ENCODE results near the gene ENPP5. TPM values are rescaled to one million over a fixed set of nuclear protein-coding genes. Genes with fewer than 3 reads are reported as not detected.

The ENPP5 gene
- polyA plus RNA-seq, 2 of the 4 experiments (the other 2 are of a cell fraction): not detected

DNA sequence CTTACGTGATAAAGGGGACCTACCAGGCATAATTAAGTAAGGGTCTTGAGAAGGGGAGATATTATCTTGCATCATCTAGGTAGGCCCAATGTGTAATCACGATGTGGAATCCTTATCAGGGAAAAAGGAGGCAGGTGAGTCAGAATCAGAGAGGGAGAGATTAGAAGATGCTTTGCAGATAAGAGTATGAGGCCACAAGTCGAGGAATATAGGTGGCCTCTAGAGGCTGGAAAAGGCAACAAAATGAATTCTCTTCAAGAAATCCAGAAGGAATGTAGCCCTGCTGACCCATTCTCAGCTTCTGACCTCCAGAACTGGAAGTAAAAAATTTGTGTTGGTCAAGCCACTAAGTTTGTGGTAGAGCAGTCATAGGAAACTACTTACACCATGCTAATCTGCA lies 51.9 kb downstream of the ENPP5 start:
- Histone ChIP-seq H3K4me1 (no peaks in the 10 kb centered on the region), H3K4me3 (no peak overlapping the region), H3K27ac (no peak overlapping the region), H3K9me3 (no peaks in the 10 kb centered on the region), H3K4me2 (no peak overlapping the region)
- ATAC-seq (no peak), DNase-seq (ENCODE audit: low read depth in 1 of 2, low spot score in 1 of 2) (no peak), FAIRE-seq (no peak)
- ChIA-PET CTCF (no interaction called here), POLR2A (no interaction called here)
- no peak for TF ChIP-seq SREBF2 (IDR thresholded peaks at IDR 0.05)
- TF ChIP-seq ZSCAN20 (CRISPR knock-in tag; IDR thresholded peaks at IDR 0.05): no peak
- no peak for TF ChIP-seq BHLHE40 (IDR thresholded peaks at IDR 0.05; ENCODE audit: low read depth, low read length)
- no peak for TF ChIP-seq CEBPB (IDR thresholded peaks at IDR 0.05)
- TF ChIP-seq RARB (CRISPR knock-in tag; IDR thresholded peaks at IDR 0.05): no peak
- no peak for TF ChIP-seq FOXS1 (CRISPR knock-in tag; IDR thresholded peaks at IDR 0.05)
- TF ChIP-seq, protein P1, sequence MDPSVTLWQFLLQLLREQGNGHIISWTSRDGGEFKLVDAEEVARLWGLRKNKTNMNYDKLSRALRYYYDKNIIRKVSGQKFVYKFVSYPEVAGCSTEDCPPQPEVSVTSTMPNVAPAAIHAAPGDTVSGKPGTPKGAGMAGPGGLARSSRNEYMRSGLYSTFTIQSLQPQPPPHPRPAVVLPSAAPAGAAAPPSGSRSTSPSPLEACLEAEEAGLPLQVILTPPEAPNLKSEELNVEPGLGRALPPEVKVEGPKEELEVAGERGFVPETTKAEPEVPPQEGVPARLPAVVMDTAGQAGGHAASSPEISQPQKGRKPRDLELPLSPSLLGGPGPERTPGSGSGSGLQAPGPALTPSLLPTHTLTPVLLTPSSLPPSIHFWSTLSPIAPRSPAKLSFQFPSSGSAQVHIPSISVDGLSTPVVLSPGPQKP (IDR thresholded peaks at IDR 0.05; ENCODE audit: low read depth, low read length): no peak
- no peak for TF ChIP-seq EP300 (IDR thresholded peaks at IDR 0.05)
- TF ChIP-seq, protein P2, sequence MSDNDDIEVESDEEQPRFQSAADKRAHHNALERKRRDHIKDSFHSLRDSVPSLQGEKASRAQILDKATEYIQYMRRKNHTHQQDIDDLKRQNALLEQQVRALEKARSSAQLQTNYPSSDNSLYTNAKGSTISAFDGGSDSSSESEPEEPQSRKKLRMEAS (IDR thresholded peaks at IDR 0.05): no peak
- no peak for TF ChIP-seq HEYL (CRISPR knock-in tag; IDR thresholded peaks at IDR 0.05)
- 11% methylated on average over 3 of the region's 3 CpGs for WGBS (ENCODE audit: missing lambda C conversion rate)

DNA sequence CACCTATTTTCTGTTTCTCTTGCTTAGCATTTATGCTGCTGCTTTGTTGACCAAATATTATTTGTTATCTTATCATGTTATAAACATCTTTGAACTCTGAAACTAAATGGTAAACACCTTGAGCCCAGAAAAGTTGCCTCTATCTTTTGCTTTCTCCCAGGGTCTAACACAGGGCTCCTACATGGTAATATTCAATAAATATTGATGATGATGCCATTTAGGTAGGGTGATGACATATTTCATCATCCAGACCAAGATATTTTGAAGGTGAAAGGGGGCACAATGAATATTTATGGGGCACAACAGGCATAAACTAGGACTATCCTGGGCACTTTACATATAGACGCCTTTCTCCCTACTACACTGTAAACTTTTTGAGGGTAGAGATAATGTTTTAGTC lies 52.6 kb downstream of the ENPP5 start:
- ATAC-seq: no peak

DNA sequence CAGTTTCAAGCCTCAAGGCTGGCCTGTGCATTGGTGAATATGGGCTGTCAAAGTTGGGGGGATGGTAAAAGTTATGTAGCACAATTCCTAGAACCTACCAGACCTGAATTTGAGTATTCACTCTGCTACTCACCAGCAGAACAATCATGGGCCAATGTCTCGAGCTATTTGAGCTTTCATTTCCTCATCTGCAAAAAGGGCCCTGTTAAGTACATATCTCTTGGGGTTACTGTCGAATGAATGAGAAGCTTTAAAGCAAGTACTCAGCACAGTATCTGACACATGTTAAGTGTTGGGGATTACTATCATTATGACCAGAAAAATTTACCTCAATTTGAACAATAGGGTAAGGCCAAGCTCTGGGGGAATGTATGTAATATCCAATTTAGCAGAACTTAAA lies 54.5 kb downstream of the ENPP5 start:
- DNase-seq (ENCODE audit: low read depth in 1 of 2, low spot score in 1 of 2): no peak
- TF ChIP-seq FOSL2 (IDR thresholded peaks at IDR 0.05): no peak
- no peak for TF ChIP-seq FOSL2 (CRISPR knock-in tag; IDR thresholded peaks at IDR 0.05)
- TF ChIP-seq EHMT2 (IDR thresholded peaks at IDR 0.05; ENCODE audit: low read depth): no peak
- no peak for TF ChIP-seq PHF8 (IDR thresholded peaks at IDR 0.05; ENCODE audit: borderline replicate concordance, low read depth)
- TF ChIP-seq CEBPB (IDR thresholded peaks at IDR 0.05): no peak
- TF ChIP-seq, protein P3, sequence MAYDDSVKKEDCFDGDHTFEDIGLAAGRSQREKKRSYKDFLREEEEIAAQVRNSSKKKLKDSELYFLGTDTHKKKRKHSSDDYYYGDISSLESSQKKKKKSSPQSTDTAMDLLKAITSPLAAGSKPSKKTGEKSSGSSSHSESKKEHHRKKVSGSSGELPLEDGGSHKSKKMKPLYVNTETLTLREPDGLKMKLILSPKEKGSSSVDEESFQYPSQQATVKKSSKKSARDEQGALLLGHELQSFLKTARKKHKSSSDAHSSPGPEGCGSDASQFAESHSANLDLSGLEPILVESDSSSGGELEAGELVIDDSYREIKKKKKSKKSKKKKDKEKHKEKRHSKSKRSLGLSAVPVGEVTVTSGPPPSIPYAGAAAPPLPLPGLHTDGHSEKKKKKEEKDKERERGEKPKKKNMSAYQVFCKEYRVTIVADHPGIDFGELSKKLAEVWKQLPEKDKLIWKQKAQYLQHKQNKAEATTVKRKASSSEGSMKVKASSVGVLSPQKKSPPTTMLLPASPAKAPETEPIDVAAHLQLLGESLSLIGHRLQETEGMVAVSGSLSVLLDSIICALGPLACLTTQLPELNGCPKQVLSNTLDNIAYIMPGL (CRISPR knock-in tag; IDR thresholded peaks at IDR 0.05; ENCODE audit: borderline replicate concordance): no peak
- TF ChIP-seq, protein P2 (IDR thresholded peaks at IDR 0.05): no peak
- no peak for TF ChIP-seq ZFP36 (IDR thresholded peaks at IDR 0.05; ENCODE audit: borderline replicate concordance, partially characterized antibody)
- H3K4me3 ChIP-seq: no peak overlapping the region
- no peak overlapping the region for H3K4me2 ChIP-seq
- ChIA-PET POLR2A (no interaction called here), CTCF (interaction anchor here (0.6 kb wide), 1 partner anchor 26 kb away, joined by 5 read pairs; no protein-coding TSS in a partner anchor)
- no peaks in the 10 kb centered on the region for H3K9me3 ChIP-seq
- no peaks in the 10 kb centered on the region for H3K4me1 ChIP-seq
- ATAC-seq: no peak
- WGBS (ENCODE audit: missing lambda C conversion rate): 0% methylated on average over 2 of the region's 2 CpGs
- no peak for FAIRE-seq
- no peak overlapping the region for H3K27ac ChIP-seq

More for the DNA sequence above, 52.6 kb downstream of the ENPP5 start:
- ChIA-PET POLR2A (no interaction called here), CTCF (interaction anchor here (1.0 kb wide), 1 partner anchor 28 kb away, joined by 3 read pairs; no protein-coding TSS in a partner anchor)
- FAIRE-seq (no peak), DNase-seq (ENCODE audit: low read depth in 1 of 2, low spot score in 1 of 2) (no peak)
- Histone ChIP-seq H3K4me3 (no peak overlapping the region), H3K4me2 (no peak overlapping the region), H3K27ac (no peak overlapping the region), H3K4me1 (no peaks in the 10 kb centered on the region), H3K9me3 (no peaks in the 10 kb centered on the region)
- TF ChIP-seq HDAC2 (IDR thresholded peaks at IDR 0.05) (no peak), TFCP2L1 (CRISPR knock-in tag; IDR thresholded peaks at IDR 0.05) (no peak), FOXS1 (CRISPR knock-in tag; IDR thresholded peaks at IDR 0.05) (no peak), HOXA7 (CRISPR knock-in tag; IDR thresholded peaks at IDR 0.05) (no peak), CEBPB (IDR thresholded peaks at IDR 0.05) (no peak), CBX2 (IDR thresholded peaks at IDR 0.05; ENCODE audit: borderline replicate concordance, low read depth) (no peak), MAZ (IDR thresholded peaks at IDR 0.05; ENCODE audit: borderline replicate concordance, low read depth, low read length) (no peak), GATA3 (IDR thresholded peaks at IDR 0.05; ENCODE audit: borderline replicate concordance) (no peak), CHD2 (IDR thresholded peaks at IDR 0.05; ENCODE audit: low read length, partially characterized antibody) (no peak), RARB (CRISPR knock-in tag; IDR thresholded peaks at IDR 0.05) (no peak), POLR2A (IDR thresholded peaks at IDR 0.05; ENCODE audit: low read length) (no peak)
- TF ChIP-seq, protein P4, sequence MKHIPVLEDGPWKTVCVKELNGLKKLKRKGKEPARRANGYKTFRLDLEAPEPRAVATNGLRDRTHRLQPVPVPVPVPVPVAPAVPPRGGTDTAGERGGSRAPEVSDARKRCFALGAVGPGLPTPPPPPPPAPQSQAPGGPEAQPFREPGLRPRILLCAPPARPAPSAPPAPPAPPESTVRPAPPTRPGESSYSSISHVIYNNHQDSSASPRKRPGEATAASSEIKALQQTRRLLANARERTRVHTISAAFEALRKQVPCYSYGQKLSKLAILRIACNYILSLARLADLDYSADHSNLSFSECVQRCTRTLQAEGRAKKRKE (CRISPR knock-in tag; IDR thresholded peaks at IDR 0.05; ENCODE audit: low read depth): no peak
- TF ChIP-seq, protein P5, sequence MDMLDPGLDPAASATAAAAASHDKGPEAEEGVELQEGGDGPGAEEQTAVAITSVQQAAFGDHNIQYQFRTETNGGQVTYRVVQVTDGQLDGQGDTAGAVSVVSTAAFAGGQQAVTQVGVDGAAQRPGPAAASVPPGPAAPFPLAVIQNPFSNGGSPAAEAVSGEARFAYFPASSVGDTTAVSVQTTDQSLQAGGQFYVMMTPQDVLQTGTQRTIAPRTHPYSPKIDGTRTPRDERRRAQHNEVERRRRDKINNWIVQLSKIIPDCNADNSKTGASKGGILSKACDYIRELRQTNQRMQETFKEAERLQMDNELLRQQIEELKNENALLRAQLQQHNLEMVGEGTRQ (IDR thresholded peaks at IDR 0.05): no peak
- 31% methylated on average over 1 of the region's 1 CpG for WGBS (ENCODE audit: missing lambda C conversion rate)

All from A549 (cell line).